ENCODE measurements around the gene PEF1. TPM values are rescaled to one million over a fixed set of nuclear protein-coding genes. Genes with fewer than 3 reads are reported as not detected.

The PEF1 gene
- total RNA-seq, 2 donors from 2014 or later = 51.4 to 59.1 TPM

- no peak overlapping the region for H3K9ac ChIP-seq (ENCODE audit: extremely low read depth, low read length, poor library complexity, severe bottlenecking)
- TF ChIP-seq CTCF (conservative IDR thresholded peaks at IDR 0.05) = no peak
- peaks cover 8% of the 10 kb centered on the region for H3K4me1 ChIP-seq (ENCODE audit: control insufficient read depth, insufficient read depth, low read length)
- Mint-ChIP-seq H3K27me3 (ENCODE audit: insufficient read depth) (peaks cover 14% of the 10 kb centered on the region), H3K36me3 (ENCODE audit: low read depth) (peaks cover 6% of the 10 kb centered on the region), H3K4me1 (no peaks in the 10 kb centered on the region), H3K9me3 (no peaks in the 10 kb centered on the region), H3K27ac (no peak overlapping the region), H3K4me3 (no peak overlapping the region)
- H3K27ac ChIP-seq (ENCODE audit: low read depth, low read length) = no peak overlapping the region
- H3K4me3 ChIP-seq (ENCODE audit: low read length) = no peak overlapping the region
- no peaks in the 10 kb centered on the region for H3K9me3 ChIP-seq (ENCODE audit: control insufficient read depth, low read length)
- peak; percentile 40 for DNase-seq
- no peaks in the 10 kb centered on the region for H3K27me3 ChIP-seq (ENCODE audit: control insufficient read depth, insufficient read depth, low read length, poor library complexity, severe bottlenecking)
- peaks cover 10% of the 10 kb centered on the region for H3K36me3 ChIP-seq (ENCODE audit: control insufficient read depth, insufficient read depth, low read length)
- WGBS, 2 experiments (ENCODE audit: insufficient coverage in 1 of 2, insufficient read length in 1 of 2) = 94 to 100% methylated on average over 3 to 12 of the region's 12 CpGs
Measured at GRCh38 chr1:31623365-31623764, 21.3 kb downstream of the PEF1 start.

- Mint-ChIP-seq H3K36me3 (ENCODE audit: low read depth) (no peaks in the 10 kb centered on the region), H3K4me1 (no peaks in the 10 kb centered on the region), H3K4me3 (no peak overlapping the region), H3K27ac (no peak overlapping the region), H3K27me3 (ENCODE audit: insufficient read depth) (peaks cover 22% of the 10 kb centered on the region), H3K9me3 (no peaks in the 10 kb centered on the region)
- Histone ChIP-seq H3K9me3 (ENCODE audit: control insufficient read depth, low read length) (no peaks in the 10 kb centered on the region), H3K36me3 (ENCODE audit: control insufficient read depth, insufficient read depth, low read length) (no peaks in the 10 kb centered on the region), H3K27ac (ENCODE audit: low read depth, low read length) (no peak overlapping the region), H3K4me1 (ENCODE audit: control insufficient read depth, insufficient read depth, low read length) (no peaks in the 10 kb centered on the region), H3K9ac (ENCODE audit: extremely low read depth, low read length, poor library complexity, severe bottlenecking) (no peak overlapping the region), H3K27me3 (ENCODE audit: control insufficient read depth, insufficient read depth, low read length, poor library complexity, severe bottlenecking) (peaks cover 8% of the 10 kb centered on the region), H3K4me3 (ENCODE audit: low read length) (no peak overlapping the region)
- TF ChIP-seq CTCF (conservative IDR thresholded peaks at IDR 0.05) = no peak
- WGBS, 2 experiments (ENCODE audit: insufficient coverage in 1 of 2, insufficient read length in 1 of 2) = 91 to 93% methylated on average over 12 to 15 of the region's 15 CpGs
- peak; percentile 31 for DNase-seq
Measured at GRCh38 chr1:31621847-31622730, 22.6 kb downstream of the PEF1 start.

GRCh38 chr1:31621498-31621820 is 23.2 kb downstream of the PEF1 start:
- no peak overlapping the region for H3K9ac ChIP-seq (ENCODE audit: extremely low read depth, low read length, poor library complexity, severe bottlenecking)
- H3K9me3 ChIP-seq (ENCODE audit: control insufficient read depth, low read length) = no peaks in the 10 kb centered on the region
- no peak overlapping the region for H3K27ac ChIP-seq (ENCODE audit: low read depth, low read length)
- no peak overlapping the region for H3K4me3 ChIP-seq (ENCODE audit: low read length)
- no peaks in the 10 kb centered on the region for H3K9me3 Mint-ChIP-seq
- DNase-seq = no peak
- peaks cover 14% of the 10 kb centered on the region for H3K27me3 ChIP-seq (ENCODE audit: control insufficient read depth, insufficient read depth, low read length, poor library complexity, severe bottlenecking)
- H3K27me3 Mint-ChIP-seq (ENCODE audit: insufficient read depth) = peaks cover 28% of the 10 kb centered on the region
- no peak overlapping the region for H3K4me3 Mint-ChIP-seq
- H3K27ac Mint-ChIP-seq = no peak overlapping the region
- TF ChIP-seq CTCF (conservative IDR thresholded peaks at IDR 0.05) = no peak
- H3K4me1 Mint-ChIP-seq = no peaks in the 10 kb centered on the region
- no peaks in the 10 kb centered on the region for H3K36me3 Mint-ChIP-seq (ENCODE audit: low read depth)
- H3K36me3 ChIP-seq (ENCODE audit: control insufficient read depth, insufficient read depth, low read length) = no peaks in the 10 kb centered on the region
- 94 to 96% methylated on average over 2 to 5 of the region's 5 CpGs for WGBS, 2 experiments (ENCODE audit: insufficient coverage in 1 of 2, insufficient read length in 1 of 2)
- H3K4me1 ChIP-seq (ENCODE audit: control insufficient read depth, insufficient read depth, low read length) = no peaks in the 10 kb centered on the region

Measured in endodermal cell (in vitro differentiated cells).